HG03097 (cell line): ENCODE measurements around the gene EFR3B.
"Not testable (repeated sequence)": the region's sequence is repeated elsewhere in the genome, so short reads cannot be mapped to it uniquely, and the experiment has no call there.

Experiments used
- ATAC-seq: cut with Tn5 transposase; IDR thresholded peaks from one replicate; pipeline ENCODE4 v1.9.1; 2021; ENCODE audit not compliant: unreplicated experiment, low FRiP score

The EFR3B gene

GRCh38 chr2:25072606-25073005, 30.7 kb downstream of the EFR3B start:
- ATAC-seq = no peak

GRCh38 chr2:25073025-25073424, 31.1 kb downstream of the EFR3B start:
- ATAC-seq = no peak

DNA sequence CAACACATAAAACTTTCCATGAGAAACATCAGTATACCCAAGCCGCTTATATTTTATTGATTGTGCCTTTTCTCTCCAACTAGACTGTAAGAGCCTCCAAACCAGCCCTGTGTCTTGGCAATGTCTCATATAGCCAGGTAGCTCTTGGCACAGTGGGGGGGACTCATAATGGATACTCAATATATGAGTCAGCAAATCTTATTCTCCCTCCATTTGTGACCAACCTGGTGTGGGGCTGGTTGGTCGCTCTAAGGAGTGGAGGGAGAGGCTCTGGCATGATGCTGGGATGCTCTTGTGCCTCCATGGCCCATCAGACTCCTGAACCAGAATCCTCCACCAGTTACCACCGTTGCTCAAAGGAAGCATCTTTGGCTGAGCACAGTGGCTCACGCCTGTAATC, 32.0 kb downstream of the EFR3B start:
- no peak for ATAC-seq

DNA sequence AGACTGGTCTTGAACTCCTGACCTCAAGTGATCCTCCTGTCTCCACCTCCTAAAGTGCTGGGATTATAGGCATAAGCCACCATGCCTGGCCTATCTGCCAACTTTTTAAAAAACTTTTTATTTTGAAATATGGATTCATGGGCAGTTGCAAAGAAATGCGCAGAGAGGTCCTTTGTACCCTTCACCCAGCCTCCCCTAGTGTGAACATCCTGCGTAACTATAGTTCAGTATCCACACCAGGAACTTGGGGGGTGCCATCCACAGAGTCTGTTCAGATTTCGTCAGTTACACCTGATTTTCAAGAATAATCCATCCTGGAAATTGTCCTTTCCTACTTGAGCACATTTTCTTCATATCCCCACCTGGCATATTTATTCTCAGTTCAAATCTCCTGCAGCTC, 33.0 kb downstream of the EFR3B start:
- no peak for ATAC-seq

GRCh38 chr2:25076749-25077148, 34.9 kb downstream of the EFR3B start:
- ATAC-seq = no peak

GRCh38 chr2:25077789-25078169, 35.9 kb downstream of the EFR3B start:
- no peak for ATAC-seq

DNA sequence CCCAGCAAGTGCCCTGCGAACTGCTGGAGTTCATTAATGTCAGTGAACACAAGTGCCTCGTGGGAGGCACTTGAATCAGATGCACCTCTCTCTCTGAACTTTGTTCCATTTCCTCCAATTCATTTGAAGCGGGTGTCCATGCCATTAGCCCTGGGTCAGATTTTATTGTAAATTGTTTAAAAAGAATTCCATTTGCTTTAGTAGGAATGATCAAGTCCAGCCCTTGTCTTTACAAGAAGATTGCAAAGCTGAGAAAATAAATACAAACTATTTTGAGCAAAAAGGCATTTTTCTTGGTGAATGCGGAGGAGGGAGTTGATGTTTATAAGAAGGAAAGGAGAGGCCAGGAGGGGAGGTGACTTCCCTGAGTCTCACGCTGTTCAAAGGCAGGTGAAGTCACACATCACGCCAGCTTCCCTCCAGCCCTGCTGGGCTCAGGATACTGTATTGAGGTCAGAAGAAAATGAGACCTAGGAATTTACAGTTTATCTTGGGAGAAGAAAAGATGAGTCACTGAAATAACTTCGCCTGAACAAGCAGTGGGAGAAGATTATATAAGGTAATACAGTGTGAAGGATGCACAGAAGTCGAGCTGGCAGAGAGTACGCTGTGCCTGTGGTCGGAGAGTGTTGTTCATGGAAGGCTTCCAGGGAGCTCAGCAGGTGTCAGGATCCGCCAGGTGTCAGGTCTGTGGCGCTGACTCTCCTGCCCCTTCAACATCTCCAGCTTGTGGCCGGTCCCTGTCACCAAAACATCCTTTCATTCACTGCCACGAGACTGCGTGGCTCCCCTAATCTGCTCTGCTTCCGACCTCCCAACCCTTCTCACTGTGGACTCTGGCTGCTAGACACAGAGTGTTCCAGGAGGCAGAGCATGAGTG, 36.5 kb downstream of the EFR3B start:
- ATAC-seq = no peak

- no peak for ATAC-seq
Observed at GRCh38 chr2:25079050-25079635, 37.3 kb downstream of the EFR3B start.

GRCh38 chr2:25081237-25081790, 39.4 kb downstream of the EFR3B start:
- no peak for ATAC-seq

DNA sequence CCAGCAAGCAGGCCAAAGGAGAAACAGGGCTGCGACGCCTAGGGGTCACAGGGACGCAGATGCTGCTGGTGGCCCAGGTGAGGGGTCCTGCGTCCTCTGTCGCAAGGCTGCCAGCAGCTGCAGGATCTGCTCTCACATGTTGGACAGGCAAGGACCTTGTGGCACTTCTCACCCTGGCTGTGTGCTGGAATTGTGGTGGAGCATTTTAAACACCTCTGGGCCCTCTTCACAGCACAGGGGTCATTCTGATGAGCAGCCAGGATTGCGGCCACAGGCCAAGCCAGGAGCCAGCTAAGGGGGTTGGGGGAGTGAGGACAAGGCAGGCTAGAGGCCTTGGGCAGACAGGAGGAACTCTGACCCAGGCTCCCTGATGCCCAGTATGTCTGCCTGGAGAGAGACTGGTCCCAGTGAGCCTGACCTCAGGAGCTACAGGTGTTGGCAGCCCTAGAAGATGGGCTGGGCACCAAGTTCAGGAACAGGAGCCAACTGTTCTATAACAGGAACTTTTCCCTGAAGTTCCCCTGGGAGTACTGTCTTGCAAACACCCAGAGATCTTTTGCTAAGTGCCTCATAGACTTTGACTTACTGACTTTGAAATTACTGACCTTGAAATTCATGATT, 40.2 kb downstream of the EFR3B start:
- ATAC-seq = no peak

DNA sequence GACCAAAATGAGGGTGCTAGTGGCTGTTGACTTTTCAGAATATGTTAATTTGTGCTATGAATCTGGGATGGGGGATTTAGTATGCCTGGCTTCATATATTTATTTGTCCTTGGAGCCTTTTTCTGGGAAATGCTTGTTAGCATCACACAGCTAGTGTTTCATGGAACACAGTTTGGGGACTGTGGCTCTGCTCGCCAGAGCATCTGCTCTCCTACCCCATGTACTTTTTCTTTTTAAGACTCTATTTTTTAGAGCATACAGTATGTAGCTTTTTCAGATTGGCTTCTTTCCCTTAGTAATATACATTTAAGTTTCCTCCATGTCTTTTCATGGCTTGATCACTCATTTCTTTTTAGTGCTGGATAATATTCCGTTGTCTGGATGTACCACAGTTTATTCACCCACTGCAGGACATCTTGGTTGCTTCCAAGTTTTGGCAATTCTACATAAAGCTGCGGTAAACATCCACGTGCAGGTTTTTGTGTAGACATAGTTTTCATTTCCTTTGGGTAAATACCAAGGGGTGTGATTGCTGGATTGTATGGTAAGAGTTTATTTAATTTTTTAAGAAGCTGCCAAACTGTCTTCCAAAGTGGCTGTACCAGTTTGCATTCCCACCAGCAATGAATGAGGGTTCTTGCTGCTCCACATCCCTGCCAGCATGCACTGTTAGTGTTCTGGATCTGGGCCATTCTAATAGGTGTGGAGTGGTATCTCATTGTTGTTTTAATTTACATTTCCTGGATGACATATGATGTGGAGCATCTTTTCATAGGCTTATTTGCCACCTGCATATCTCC, 44.1 kb downstream of the EFR3B start:
- ATAC-seq = no peak

- ATAC-seq = no peak
Observed at GRCh38 chr2:25088817-25089516, 47.1 kb downstream of the EFR3B start.

DNA sequence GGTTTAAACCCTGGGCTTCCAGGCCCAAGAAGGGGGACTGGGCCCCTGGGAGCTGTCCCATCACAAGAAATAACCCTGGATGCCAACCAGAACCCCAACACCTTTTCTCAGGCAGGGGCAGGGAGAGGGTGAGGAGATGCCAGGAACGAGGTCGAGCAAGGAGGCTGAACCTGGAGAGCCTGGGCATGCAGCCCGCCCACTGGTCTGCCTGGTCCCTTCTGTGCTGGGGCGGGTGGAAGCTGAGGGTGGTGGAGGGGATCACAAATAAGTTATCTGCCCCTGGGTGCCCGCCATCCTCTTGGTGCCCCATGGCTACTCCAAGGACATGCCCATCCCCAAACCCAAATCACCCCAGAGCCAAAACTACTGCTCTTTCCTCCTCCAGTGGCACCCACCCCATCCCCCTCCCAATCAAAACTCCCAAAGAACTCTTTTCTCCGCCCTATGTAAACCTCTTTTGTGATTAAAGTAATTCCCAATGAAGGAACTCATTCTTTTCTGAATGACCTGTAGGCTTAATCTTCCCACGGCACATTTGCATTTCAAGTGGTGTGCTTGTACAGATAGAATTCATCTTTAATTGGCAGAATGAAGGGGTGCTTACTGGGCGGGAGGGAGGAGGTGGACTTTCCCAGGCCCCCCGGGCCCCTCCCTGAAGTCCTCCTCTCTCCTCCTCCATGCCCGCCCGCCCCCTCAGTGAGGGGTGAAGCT, 47.9 kb downstream of the EFR3B start:
- ATAC-seq = no peak

DNA sequence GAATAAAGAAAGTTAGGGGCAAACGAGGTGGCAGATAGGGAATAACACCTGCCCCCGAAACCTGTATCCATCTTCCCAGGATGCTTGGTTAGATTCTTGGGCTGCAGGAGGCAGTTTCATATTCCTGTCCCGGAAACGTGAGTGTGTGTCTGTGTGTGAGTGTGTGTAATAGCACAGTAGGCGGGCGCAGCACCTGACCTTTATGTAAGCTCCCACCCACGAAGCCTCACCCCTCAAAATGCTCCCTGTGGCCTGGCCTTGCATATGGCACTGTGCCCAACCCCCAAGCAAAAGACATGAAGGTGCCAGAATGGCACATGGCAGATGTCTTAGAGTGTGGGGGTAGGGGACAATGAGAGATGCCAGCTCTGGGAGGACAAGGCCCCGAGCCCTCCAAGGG, 48.9 kb downstream of the EFR3B start:
- no peak for ATAC-seq

- no peak for ATAC-seq
Observed at GRCh38 chr2:25091265-25091664, 49.4 kb downstream of the EFR3B start.

DNA sequence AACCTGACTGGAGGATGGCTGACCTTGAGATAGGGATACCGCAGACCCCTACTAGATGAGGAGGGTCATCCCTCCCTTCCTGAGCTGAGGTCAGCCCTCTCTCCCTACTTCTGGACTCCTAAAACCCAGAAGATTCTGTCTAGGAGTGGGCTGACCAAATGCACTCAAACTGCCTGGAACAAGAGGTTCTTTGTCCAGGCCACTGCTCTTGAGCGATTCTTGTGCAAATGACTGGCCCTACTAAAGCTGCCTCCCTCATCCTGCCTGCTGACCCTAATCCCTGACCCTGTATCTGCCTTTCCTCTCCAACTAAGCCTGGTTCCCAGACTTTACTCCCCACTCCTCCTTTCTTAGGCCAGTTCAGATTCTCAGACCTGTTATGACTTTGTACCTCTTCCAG, 56.2 kb downstream of the EFR3B start:
- no peak for ATAC-seq

- ATAC-seq = no peak
Observed at GRCh38 chr2:25098670-25099486, 57.0 kb downstream of the EFR3B start.

DNA sequence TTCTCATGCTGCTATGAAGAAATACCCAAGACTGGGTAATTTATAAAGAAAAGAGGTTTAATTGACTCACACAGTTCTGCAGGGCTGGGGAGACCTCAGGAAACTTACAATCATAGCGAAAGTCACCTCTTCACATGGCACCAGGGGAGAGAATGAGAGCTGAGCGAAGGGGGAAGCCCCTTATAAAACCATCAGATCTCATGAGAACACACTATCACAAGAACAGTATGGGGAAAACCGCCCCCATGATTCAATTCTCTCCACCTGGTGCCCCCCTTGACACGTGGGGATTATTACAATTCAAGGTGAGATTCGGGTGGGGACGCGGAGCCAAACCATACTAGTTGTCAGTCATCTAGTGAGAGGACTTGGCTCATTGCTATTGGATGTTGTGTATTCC, 60.5 kb downstream of the EFR3B start:
- not testable (repeated sequence) for ATAC-seq
